Smooth muscle cell (in vitro differentiated cells): Measurements from ENCODE around the gene BABAM2. TPM values are rescaled to one million over a fixed set of nuclear protein-coding genes. Genes with fewer than 3 reads are reported as not detected.

ENCODE experiments used
- DNase-seq: peaks from one replicate; lab custom pipeline; 2025; ENCODE audit not compliant: unreplicated experiment; lab: John Stamatoyannopoulos, UW
- H2AFZ ChIP-seq: fragments of 200-600 bp; sonication (generic); 2 replicates; pipeline ENCODE4 v1.6.0; 2016; ENCODE audit warnings: antibody characterized with exemption, low read depth, mild to moderate bottlenecking
- H3F3A ChIP-seq: fragments of 200-600 bp; sonication (generic); 2 replicates; pipeline ENCODE4 v1.6.0; 2017; ENCODE audit warnings: antibody characterized with exemption, low read depth
- H3K27ac ChIP-seq: fragments of 200-600 bp; sonication (generic); 2 replicates; pipeline ENCODE4 v1.5.1; 2016; ENCODE audit warnings: low read depth, mild to moderate bottlenecking
- H3K27me3 ChIP-seq: fragments of 200-600 bp; sonication (generic); 2 replicates; pipeline ENCODE4 v1.6.1; 2016; ENCODE audit warnings: low read depth, mild to moderate bottlenecking
- H3K36me3 ChIP-seq: fragments of 200-600 bp; sonication (generic); 2 replicates; pipeline ENCODE4 v1.5.1; 2016; ENCODE audit warnings: low read depth
- H3K4me1 ChIP-seq: fragments of 200-600 bp; sonication (generic); 2 replicates; pipeline ENCODE4 v1.5.1; 2016; ENCODE audit warnings: low read depth
- H3K4me2 ChIP-seq: fragments of 200-600 bp; sonication (generic); 2 replicates; pipeline ENCODE4 v1.6.0; 2016; ENCODE audit warnings: mild to moderate bottlenecking
- H3K4me3 ChIP-seq: fragments of 200-600 bp; sonication (generic); 2 replicates; pipeline ENCODE4 v1.5.1; 2016; ENCODE audit warnings: mild to moderate bottlenecking
- H3K79me2 ChIP-seq: fragments of 200-600 bp; sonication (generic); 2 replicates; pipeline ENCODE4 v1.6.0; 2016; ENCODE audit warnings: low read depth, mild to moderate bottlenecking
- H3K9ac ChIP-seq: fragments of 200-600 bp; sonication (generic); 2 replicates; pipeline ENCODE4 v1.6.0; 2016; ENCODE audit warnings: low read depth
- H3K9me3 ChIP-seq: fragments of 200-600 bp; sonication (generic); replicated peaks from 2 replicates; pipeline ENCODE4 v1.5.1; 2016; ENCODE audit warnings: low read depth
- H4K20me1 ChIP-seq: fragments of 200-600 bp; sonication (generic); 2 replicates; pipeline ENCODE4 v1.6.0; 2016; ENCODE audit warnings: low read depth
- WGBS: methylation state at CpG from one replicate; pipeline ENCODE4 v1.1.7; 2016; ENCODE audit warnings: low lambda C conversion rate; 5-methylcytosine and 5-hydroxymethylcytosine counted together
- polyA plus RNA-seq: library from polyadenylated mRNA; unstranded; fragments of >200 nt; fragmentation: Nextera tagmentation; extraction: Ambion mirVana; gene quantifications from 2 replicates; pipeline ENCODE4 v1.2.1, GENCODE V29; 2016
- total RNA-seq: library from RNA; depleted of rRNA; stranded (reverse); fragments of >200 nt; gene quantifications from 2 replicates; pipeline ENCODE4 v1.2.3, GENCODE V29; 2014
- TF ChIP-seq, protein P1 (sequence below): fragments of 200-600 bp; sonication (generic); IDR thresholded peaks from 2 replicates; pipeline ENCODE4 v1.5.1; 2017; ENCODE audit warnings: borderline replicate concordance, mild to moderate bottlenecking, antibody characterized with exemption; ENCODE audit not compliant: insufficient read depth, poor library complexity, severe bottlenecking

BABAM2 gene
- total and polyA plus RNA-seq, 2 experiments from 2014 or later: 26.5 to 29.1 TPM

- TF ChIP-seq, protein P1, sequence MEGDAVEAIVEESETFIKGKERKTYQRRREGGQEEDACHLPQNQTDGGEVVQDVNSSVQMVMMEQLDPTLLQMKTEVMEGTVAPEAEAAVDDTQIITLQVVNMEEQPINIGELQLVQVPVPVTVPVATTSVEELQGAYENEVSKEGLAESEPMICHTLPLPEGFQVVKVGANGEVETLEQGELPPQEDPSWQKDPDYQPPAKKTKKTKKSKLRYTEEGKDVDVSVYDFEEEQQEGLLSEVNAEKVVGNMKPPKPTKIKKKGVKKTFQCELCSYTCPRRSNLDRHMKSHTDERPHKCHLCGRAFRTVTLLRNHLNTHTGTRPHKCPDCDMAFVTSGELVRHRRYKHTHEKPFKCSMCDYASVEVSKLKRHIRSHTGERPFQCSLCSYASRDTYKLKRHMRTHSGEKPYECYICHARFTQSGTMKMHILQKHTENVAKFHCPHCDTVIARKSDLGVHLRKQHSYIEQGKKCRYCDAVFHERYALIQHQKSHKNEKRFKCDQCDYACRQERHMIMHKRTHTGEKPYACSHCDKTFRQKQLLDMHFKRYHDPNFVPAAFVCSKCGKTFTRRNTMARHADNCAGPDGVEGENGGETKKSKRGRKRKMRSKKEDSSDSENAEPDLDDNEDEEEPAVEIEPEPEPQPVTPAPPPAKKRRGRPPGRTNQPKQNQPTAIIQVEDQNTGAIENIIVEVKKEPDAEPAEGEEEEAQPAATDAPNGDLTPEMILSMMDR: no peak
- peaks cover 29% of the 10 kb centered on the region for H3F3A ChIP-seq
- peak overlapping the region; percentile 83 for H3K27ac ChIP-seq
- no peak for DNase-seq
- H3K27me3 ChIP-seq: no peaks in the 10 kb centered on the region
- WGBS: 91% methylated on average over 4 of the region's 4 CpGs
- peaks cover 32% of the 10 kb centered on the region for H3K4me1 ChIP-seq
- no peak overlapping the region for H3K9ac ChIP-seq
- H4K20me1 ChIP-seq: no peaks in the 10 kb centered on the region
- no peak overlapping the region for H2AFZ ChIP-seq
- H3K36me3 ChIP-seq: no peaks in the 10 kb centered on the region
- H3K4me3 ChIP-seq: no peak overlapping the region
- no peaks in the 10 kb centered on the region for H3K9me3 ChIP-seq
- peak overlapping the region; percentile 60 for H3K4me2 ChIP-seq
- H3K79me2 ChIP-seq: no peaks in the 10 kb centered on the region
Observed at GRCh38 chr2:28163028-28163427, 272.5 kb downstream of the BABAM2 start.

- no peak overlapping the region for H2AFZ ChIP-seq
Observed at GRCh38 chr2:28163627-28164279, 273.2 kb downstream of the BABAM2 start.

DNA sequence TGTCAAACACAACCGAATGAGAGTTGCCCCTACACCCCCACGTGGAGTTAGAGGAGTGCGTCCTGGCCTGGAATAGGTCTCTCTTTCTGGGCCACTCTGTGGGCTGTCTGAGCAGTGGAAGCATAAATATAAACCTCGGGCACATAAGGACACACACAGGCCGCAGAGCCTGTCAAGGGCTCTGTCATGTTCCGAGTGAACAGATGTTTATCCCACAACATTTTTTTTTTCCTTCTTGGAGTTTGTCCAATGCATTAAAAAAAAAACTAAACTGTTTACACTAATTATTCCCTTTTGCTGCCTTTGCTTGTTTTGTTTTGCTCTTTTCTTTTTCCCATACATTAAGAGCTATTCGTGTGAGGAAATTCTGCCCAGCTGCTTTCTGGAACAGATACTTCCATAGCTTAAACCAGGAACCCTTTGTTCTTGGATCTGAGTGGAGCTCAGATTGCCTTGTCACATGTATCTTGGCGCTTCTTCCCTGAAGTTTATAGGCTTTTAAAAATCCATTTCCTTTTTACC lies 273.8 kb downstream of the BABAM2 start:
- Histone ChIP-seq H3K36me3 (no peaks in the 10 kb centered on the region), H3K27ac (peak overlapping the region; percentile 83), H3K4me3 (no peak overlapping the region), H3K4me1 (peaks cover 24% of the 10 kb centered on the region), H3K79me2 (no peaks in the 10 kb centered on the region), H3K9ac (peak overlapping the region; percentile 7), H3K9me3 (no peaks in the 10 kb centered on the region), H2AFZ (peak overlapping the region; percentile 44), H3F3A (peaks cover 22% of the 10 kb centered on the region), H3K27me3 (no peaks in the 10 kb centered on the region), H4K20me1 (no peaks in the 10 kb centered on the region), H3K4me2 (peak overlapping the region; percentile 60)
- 18% methylated on average over 8 of the region's 8 CpGs for WGBS
- TF ChIP-seq, protein P1: no peak
- DNase-seq: no peak

More at GRCh38 chr2:28163627-28164279, 273.2 kb downstream of the BABAM2 start:
- H3K9ac ChIP-seq: no peak overlapping the region
- no peak for DNase-seq
- no peaks in the 10 kb centered on the region for H3K27me3 ChIP-seq
- H4K20me1 ChIP-seq: no peaks in the 10 kb centered on the region
- H3F3A ChIP-seq: peaks cover 23% of the 10 kb centered on the region
- peak overlapping the region; percentile 83 for H3K27ac ChIP-seq
- H3K4me3 ChIP-seq: no peak overlapping the region
- TF ChIP-seq, protein P1: no peak
- H3K9me3 ChIP-seq: no peaks in the 10 kb centered on the region
- peaks cover 25% of the 10 kb centered on the region for H3K4me1 ChIP-seq
- peak overlapping the region; percentile 60 for H3K4me2 ChIP-seq
- H3K79me2 ChIP-seq: no peaks in the 10 kb centered on the region
- 63% methylated on average over 6 of the region's 6 CpGs for WGBS
- no peaks in the 10 kb centered on the region for H3K36me3 ChIP-seq
